T-helper 2 cell treated with Interferon-gamma antibody and Interleukin-4, amounts not matched to agents 5 μg/mL and 100 μg/mL, for 36 hours (primary cell): ENCODE data around the gene CLDN19.
"Not testable (repeated sequence)": the region's sequence is repeated elsewhere in the genome, so short reads cannot be mapped to it uniquely, and the experiment has no call there.

Experiments
- DNase-seq: peaks from one replicate; pipeline ENCODE4 v3.0.0; 2021; ENCODE audit warnings: low spot score
- H3K27ac Mint-ChIP-seq: one replicate; pipeline ENCODE4 v1.8.0; 2021; ENCODE audit warnings: mild to moderate bottlenecking, mixed read lengths
- H3K27me3 Mint-ChIP-seq: one replicate; pipeline ENCODE4 v1.8.0; 2021; ENCODE audit warnings: low read depth, mixed read lengths
- H3K36me3 Mint-ChIP-seq: one replicate; pipeline ENCODE4 v1.8.0; 2021; ENCODE audit warnings: low read depth, mixed read lengths
- H3K4me1 Mint-ChIP-seq: one replicate; pipeline ENCODE4 v1.8.0; 2021; ENCODE audit warnings: low read depth, mixed read lengths
- H3K4me3 Mint-ChIP-seq: one replicate; pipeline ENCODE4 v1.8.0; 2022; ENCODE audit warnings: mild to moderate bottlenecking, moderate library complexity, mixed read lengths
- H3K9me3 Mint-ChIP-seq: one replicate; pipeline ENCODE4 v1.8.0; 2021; ENCODE audit warnings: mixed read lengths

The CLDN19 gene

GRCh38 chr1:42751511-42752070, 11.6 kb upstream of the CLDN19 start:
- not testable (repeated sequence) for H3K4me3 Mint-ChIP-seq, H3K9me3 Mint-ChIP-seq, H3K27me3 Mint-ChIP-seq, DNase-seq, H3K4me1 Mint-ChIP-seq
- Mint-ChIP-seq H3K36me3 (peaks cover 57% of the 10 kb centered on the region), H3K27ac (peak overlapping the region; percentile 34)

- Mint-ChIP-seq H3K4me3 (no peak overlapping the region), H3K27me3 (no peaks in the 10 kb centered on the region), H3K27ac (no peak overlapping the region), H3K36me3 (peaks cover 48% of the 10 kb centered on the region), H3K9me3 (peaks cover 5% of the 10 kb centered on the region), H3K4me1 (no peaks in the 10 kb centered on the region)
- DNase-seq: no peak
Observed at GRCh38 chr1:42750041-42750440, 10.0 kb upstream of the CLDN19 start.

GRCh38 chr1:42748461-42749410, 8.7 kb upstream of the CLDN19 start:
- no peaks in the 10 kb centered on the region for H3K27me3 Mint-ChIP-seq
- no peaks in the 10 kb centered on the region for H3K4me1 Mint-ChIP-seq
- H3K27ac Mint-ChIP-seq: peak overlapping the region; percentile 34
- peaks cover 38% of the 10 kb centered on the region for H3K36me3 Mint-ChIP-seq
- no peak for DNase-seq
- peaks cover 5% of the 10 kb centered on the region for H3K9me3 Mint-ChIP-seq
- H3K4me3 Mint-ChIP-seq: no peak overlapping the region

- Mint-ChIP-seq H3K4me3 (no peak overlapping the region), H3K36me3 (peaks cover 36% of the 10 kb centered on the region), H3K9me3 (peaks cover 5% of the 10 kb centered on the region), H3K27ac (no peak overlapping the region), H3K27me3 (no peaks in the 10 kb centered on the region), H3K4me1 (no peaks in the 10 kb centered on the region)
- DNase-seq: no peak
Observed at GRCh38 chr1:42748021-42748420, 8.0 kb upstream of the CLDN19 start.

- H3K36me3 Mint-ChIP-seq: peaks cover 27% of the 10 kb centered on the region
- no peak for DNase-seq
- no peaks in the 10 kb centered on the region for H3K27me3 Mint-ChIP-seq
- no peak overlapping the region for H3K27ac Mint-ChIP-seq
- H3K4me3 Mint-ChIP-seq: no peak overlapping the region
- no peaks in the 10 kb centered on the region for H3K4me1 Mint-ChIP-seq
- peaks cover 5% of the 10 kb centered on the region for H3K9me3 Mint-ChIP-seq
Observed at GRCh38 chr1:42747125-42747524, 7.1 kb upstream of the CLDN19 start.

GRCh38 chr1:42746436-42747105, 6.5 kb upstream of the CLDN19 start:
- Mint-ChIP-seq H3K9me3 (peaks cover 1% of the 10 kb centered on the region), H3K36me3 (peaks cover 21% of the 10 kb centered on the region), H3K27me3 (no peaks in the 10 kb centered on the region), H3K27ac (no peak overlapping the region), H3K4me1 (no peaks in the 10 kb centered on the region), H3K4me3 (no peak overlapping the region)
- DNase-seq: no peak

GRCh38 chr1:42745851-42746250, 5.8 kb upstream of the CLDN19 start:
- DNase-seq: no peak
- Mint-ChIP-seq H3K27me3 (no peaks in the 10 kb centered on the region), H3K27ac (no peak overlapping the region), H3K9me3 (no peaks in the 10 kb centered on the region), H3K36me3 (peaks cover 20% of the 10 kb centered on the region), H3K4me1 (no peaks in the 10 kb centered on the region), H3K4me3 (no peak overlapping the region)

GRCh38 chr1:42744148-42744413, 4.0 kb upstream of the CLDN19 start:
- Mint-ChIP-seq H3K27me3 (no peaks in the 10 kb centered on the region), H3K27ac (no peak overlapping the region), H3K4me1 (no peaks in the 10 kb centered on the region), H3K9me3 (no peaks in the 10 kb centered on the region), H3K36me3 (peaks cover 10% of the 10 kb centered on the region), H3K4me3 (no peak overlapping the region)
- DNase-seq: no peak

- Mint-ChIP-seq H3K4me1 (no peaks in the 10 kb centered on the region), H3K4me3 (no peak overlapping the region), H3K27me3 (no peaks in the 10 kb centered on the region), H3K27ac (no peak overlapping the region), H3K9me3 (no peaks in the 10 kb centered on the region), H3K36me3 (peaks cover 10% of the 10 kb centered on the region)
- no peak for DNase-seq
Observed at GRCh38 chr1:42743317-42744147, 3.5 kb upstream of the CLDN19 start.

GRCh38 chr1:42742617-42743316, 2.7 kb upstream of the CLDN19 start:
- Mint-ChIP-seq H3K36me3 (peaks cover 2% of the 10 kb centered on the region), H3K9me3 (no peaks in the 10 kb centered on the region), H3K27me3 (no peaks in the 10 kb centered on the region), H3K4me3 (no peak overlapping the region), H3K27ac (no peak overlapping the region), H3K4me1 (no peaks in the 10 kb centered on the region)
- no peak for DNase-seq

GRCh38 chr1:42742141-42742540, 2.1 kb upstream of the CLDN19 start:
- DNase-seq: no peak
- H3K9me3 Mint-ChIP-seq: no peaks in the 10 kb centered on the region
- peaks cover 3% of the 10 kb centered on the region for H3K4me1 Mint-ChIP-seq
- H3K4me3 Mint-ChIP-seq: no peak overlapping the region
- no peaks in the 10 kb centered on the region for H3K27me3 Mint-ChIP-seq
- peaks cover under 1% of the 10 kb centered on the region for H3K36me3 Mint-ChIP-seq
- no peak overlapping the region for H3K27ac Mint-ChIP-seq

- H3K27me3 Mint-ChIP-seq: no peaks in the 10 kb centered on the region
- H3K9me3 Mint-ChIP-seq: no peaks in the 10 kb centered on the region
- H3K4me3 Mint-ChIP-seq: no peak overlapping the region
- no peak overlapping the region for H3K27ac Mint-ChIP-seq
- DNase-seq: no peak
- H3K4me1 Mint-ChIP-seq: peaks cover 4% of the 10 kb centered on the region
- no peaks in the 10 kb centered on the region for H3K36me3 Mint-ChIP-seq
Observed at GRCh38 chr1:42741706-42742105, 1.7 kb upstream of the CLDN19 start.

- H3K27ac Mint-ChIP-seq: no peak overlapping the region
- no peak for DNase-seq
- H3K4me1 Mint-ChIP-seq: peaks cover 4% of the 10 kb centered on the region
- H3K9me3 Mint-ChIP-seq: no peaks in the 10 kb centered on the region
- H3K4me3 Mint-ChIP-seq: no peak overlapping the region
- no peaks in the 10 kb centered on the region for H3K27me3 Mint-ChIP-seq
- no peaks in the 10 kb centered on the region for H3K36me3 Mint-ChIP-seq
Observed at GRCh38 chr1:42740851-42741580, 980 bp upstream of the CLDN19 start.
